PC-9 (cell line): Measurements from ENCODE around the gene CHCHD2.
"Not testable (repeated sequence)": the region's sequence is repeated elsewhere in the genome, so short reads cannot be mapped to it uniquely, and the experiment has no call there.

Experiments
- CTCF ChIP-seq: fragments of 200-600 bp; sonication (generic); conservative IDR thresholded peaks from 2 replicates; pipeline ENCODE4 v1.6.1; 2017; ENCODE audit warnings: mixed run types, antibody characterized with exemption, mild to moderate bottlenecking, moderate library complexity
- EZH2 ChIP-seq: fragments of 200-600 bp; sonication (generic); IDR thresholded peaks from 2 replicates; pipeline ENCODE4 v1.8.0; 2017; ENCODE audit warnings: antibody characterized with exemption, low read depth

GRCh38 chr7:56080726-56081435 lies 25.4 kb downstream of the CHCHD2 start:
- TF ChIP-seq CTCF, EZH2: not testable (repeated sequence)
